GM18508 (cell line): ENCODE data around the gene IRS2.

Experiments
- ATAC-seq: cut with Tn5 transposase; IDR thresholded peaks from one replicate; pipeline ENCODE4 v1.9.1; 2021; ENCODE audit warnings: moderate number of reproducible peaks; ENCODE audit not compliant: insufficient read depth, unreplicated experiment

Gene IRS2

DNA sequence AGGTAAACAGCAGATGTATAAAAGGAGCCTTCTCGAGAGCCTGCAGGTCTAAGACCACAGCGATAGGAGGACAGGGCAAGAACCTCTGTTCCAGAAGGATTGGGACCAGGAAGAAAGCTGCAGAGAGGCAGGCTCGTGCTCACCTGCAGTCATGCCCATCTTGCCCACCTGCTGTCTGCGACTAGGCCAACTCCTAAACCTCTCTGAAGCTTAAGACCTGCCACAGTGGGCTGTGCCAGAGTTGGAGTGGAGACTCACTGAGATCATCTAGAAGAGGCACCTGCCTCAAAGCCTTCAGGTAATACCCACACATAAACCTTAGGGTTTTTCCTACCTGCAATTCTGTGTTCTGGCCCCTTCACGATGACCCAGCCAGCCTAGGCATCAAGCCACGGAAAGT lies 68.7 kb downstream of the IRS2 start:
- no peak for ATAC-seq

DNA sequence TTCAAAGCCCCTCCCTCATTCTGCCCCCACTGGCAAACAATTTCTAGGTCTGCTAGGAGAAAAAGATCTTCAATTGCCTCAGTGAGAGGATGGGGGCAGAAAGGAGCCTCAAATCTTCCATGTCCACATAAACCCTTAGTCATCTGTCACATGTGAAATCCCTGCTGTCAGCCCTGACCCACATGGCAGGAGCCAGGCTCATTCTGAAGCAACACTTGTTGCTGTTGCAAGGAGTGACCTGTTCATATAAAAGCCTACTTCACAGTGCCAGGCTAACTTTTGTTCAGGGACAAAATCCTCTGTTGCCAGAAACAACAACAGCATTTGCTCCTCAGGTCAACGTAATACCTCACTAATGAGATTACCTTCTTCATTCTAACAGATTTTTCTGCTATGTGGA lies 70.5 kb downstream of the IRS2 start:
- no peak for ATAC-seq

DNA sequence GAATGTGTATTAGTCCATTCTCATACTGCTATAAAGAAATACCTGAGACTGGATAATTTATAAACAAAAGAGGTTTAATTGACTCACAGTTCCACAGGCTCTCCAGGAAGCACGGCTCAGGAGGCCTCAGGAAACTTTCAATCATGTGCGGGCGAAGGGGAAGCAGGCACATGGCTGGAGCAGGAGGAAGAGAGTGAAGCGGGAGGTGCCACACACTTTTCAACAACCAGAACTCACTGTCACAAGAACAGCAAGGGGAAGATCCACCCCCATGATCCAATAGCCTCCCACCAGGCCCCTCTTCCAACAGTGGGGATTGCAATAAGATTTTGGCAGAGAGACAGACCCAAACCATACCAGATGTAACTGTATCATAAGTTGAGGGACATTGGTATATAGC lies 72.7 kb downstream of the IRS2 start:
- ATAC-seq, result no peak

DNA sequence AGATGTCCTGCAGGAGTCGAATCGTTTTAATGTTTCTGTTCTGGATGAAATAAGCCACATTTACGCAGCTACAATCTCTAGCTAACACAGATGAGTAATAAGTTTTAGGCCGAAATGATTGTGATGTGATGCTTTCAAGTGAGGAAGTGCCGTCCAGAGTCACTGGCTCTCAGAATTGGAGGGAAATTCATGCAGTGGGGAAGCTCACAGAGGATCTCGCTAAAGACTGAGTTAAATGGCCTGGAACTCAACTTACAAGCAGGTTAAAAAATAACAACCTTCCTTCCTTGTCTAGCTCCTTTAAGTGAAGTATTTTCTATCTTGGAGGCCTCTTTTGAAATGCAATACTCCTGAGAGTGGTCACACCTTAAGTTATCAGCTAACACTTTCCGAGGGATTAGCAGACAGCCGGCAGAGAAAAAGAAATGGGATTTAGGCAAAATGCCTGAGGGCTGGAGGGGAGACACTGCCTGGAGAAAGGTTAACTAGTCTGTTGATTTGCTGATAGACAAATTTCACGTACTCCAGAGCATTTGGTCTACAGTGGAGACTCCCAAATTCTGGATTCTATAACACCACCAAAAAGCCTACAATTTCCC lies 74.2 kb downstream of the IRS2 start:
- ATAC-seq, result no peak

DNA sequence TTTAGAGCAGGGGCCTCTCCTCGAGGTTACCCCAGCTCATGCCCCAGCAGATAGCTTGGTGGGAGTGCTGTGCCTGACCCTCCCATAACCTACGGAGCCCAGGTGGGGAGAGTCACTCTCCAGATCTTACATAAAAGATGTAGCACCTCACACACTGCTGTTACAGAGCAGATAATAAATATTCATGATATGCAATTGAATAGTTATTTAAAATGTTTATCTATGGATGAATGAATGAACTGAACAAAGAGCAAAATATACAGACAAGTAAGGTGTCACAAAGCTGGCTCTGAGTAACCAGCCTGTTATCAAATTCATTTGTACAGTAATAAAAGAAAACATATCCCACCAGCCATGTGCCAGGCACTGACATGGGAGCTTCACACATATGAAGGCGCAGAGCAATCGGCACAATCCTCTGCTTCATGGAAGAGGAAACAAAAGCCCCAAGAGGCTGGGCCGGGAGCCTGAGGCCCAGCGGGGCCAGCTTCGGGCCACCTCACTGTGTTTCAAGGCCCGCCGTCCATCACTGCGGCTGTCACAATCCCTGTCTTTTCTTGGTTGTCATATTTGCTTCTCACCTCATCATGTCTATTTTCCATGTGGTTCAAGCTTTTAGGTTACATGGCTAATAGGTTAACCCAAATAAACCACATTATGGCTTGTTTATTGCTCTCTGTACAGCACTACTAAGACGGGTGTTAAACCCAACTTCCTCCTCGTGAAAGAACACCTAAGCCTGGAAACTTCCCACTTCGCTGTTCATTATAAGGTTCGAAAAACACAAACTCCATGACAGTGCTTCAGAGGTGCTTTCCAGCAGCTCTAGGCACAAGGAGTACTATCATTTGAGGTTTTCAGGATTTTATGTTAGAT lies 78.4 kb downstream of the IRS2 start:
- no peak for ATAC-seq

DNA sequence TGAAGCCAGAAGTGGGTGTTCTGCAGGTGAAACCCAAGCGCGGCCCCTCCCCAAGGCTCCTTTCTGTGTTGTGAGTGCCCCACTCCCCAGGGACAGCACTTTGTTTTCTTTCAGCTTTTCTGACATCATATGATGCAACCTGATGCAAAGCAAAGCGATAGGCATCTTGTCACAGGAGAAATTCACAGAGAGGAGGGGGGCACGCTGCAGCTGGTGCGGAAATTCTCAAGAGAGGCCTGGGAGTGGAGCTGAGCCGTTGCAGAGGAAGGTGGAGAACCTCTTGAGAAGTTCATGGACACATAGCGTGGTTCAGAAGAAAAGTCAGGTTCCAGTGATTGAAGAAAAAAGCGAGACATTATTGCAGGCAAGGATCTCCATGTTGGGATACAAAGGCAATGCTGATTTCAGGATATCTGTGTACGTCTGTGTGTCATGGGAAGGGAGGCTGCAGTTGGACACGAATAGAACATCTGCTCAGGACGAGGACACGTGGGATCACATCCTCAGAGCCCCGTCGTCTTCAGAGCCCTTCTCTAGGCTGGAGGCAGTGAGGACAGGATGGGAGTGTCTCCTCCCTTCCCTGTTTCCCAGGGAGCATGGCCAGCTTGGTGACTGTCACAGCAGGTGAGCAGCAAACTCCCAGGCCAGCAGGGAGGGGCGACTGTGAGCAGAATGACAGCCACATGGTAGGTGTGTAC lies 79.2 kb downstream of the IRS2 start:
- no peak for ATAC-seq

DNA sequence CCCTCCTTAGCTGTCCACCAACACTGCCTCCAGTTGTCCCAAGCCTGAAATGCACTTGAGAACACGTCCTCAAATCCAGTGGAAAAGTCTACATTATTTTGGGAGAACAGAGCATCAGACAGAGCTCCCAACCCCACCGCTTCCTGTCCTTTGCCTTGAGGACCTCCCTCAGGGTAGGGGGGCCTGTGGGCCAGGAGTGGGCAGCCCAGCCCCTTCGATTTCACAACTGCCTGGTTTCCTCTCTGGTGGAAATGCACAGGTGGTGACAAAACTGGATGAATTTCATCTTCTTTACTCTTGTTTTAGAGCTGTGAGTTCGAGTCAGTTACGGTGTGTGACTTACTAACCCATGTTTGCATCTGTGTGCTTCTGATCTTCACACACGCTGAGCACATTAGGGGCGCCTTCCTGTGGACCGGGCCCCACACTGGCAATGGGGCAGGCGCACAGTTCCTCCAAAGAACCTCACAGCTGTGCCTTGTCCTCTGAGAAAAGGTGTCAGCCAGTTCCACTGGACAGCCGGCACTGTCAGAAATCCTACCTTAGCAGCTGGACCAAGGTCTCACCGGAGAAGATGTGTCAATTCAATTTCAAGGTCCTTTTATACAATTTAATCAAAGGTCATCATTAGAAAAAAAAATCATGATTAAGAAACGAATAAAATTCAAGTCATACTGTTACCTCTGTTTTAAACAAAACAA lies 80.2 kb downstream of the IRS2 start:
- ATAC-seq, result no peak

DNA sequence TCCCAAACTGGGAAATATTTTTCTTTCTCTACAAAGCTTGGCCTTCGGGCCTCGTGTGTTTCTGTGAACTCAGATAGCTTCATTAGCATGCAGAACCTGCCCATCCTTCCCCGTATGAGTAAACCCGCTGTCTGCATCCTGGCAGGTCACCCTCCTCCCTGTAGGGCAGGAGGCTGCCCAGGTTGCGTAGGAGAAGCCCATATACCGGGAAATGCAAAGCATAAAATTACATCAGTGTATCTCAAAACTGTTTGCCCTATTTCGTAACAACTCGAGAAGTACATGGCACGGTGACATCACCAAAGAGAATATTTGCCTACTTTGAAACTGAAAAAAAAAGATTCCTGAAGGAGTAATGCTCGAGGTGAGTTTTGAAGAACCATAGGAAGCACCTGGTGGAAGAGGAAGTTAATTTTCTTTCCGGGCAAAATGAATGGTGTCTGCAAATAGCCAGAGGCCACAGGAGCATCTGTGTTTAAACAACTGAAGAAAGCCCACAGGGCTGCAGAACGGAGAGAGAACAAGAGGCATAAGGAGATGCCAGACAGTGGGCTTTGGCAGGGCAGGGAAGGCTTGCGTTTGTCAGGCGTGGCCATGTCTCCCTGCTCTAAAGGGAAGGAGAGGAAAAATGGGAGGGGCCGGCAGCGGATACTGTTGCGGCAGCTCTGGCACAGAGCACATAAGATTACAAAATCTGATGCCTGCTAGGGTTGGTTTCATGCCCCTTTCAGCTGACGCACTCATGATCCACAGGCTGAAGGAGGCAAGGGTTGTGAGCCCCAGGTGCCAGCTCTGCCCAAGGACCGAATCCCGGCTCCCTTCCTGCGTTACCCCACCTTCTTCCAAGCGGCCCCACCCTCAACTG lies 81.4 kb downstream of the IRS2 start:
- ATAC-seq, result no peak

DNA sequence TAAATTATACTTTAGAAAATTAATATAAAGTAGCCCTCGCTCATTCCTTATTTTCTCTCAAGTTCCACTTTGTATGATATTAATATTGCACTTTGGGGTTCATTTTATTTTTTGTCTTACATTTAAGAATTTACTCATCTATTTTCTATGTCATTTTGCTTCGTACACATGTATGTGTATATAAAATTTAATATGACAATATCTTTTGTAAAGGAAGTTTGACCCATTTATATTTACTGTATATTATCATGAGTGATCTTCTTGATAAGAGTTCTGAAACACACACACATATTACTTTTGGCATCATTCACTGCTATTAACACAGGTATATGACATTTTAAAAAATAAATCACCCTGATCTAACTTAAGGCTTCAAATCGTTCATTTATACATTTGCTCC lies 83.1 kb downstream of the IRS2 start:
- no peak for ATAC-seq
